Inflammatory macrophage (primary cell): ENCODE data around the gene GPRC5B.

ENCODE experiments used
- DNase-seq, 2 donors: peaks; one replicate each; pipeline ENCODE4 v3.0.0-alpha.2; 2020 to 2022

The GPRC5B gene

GRCh38 chr16:19844945-19845641 lies 39.6 kb downstream of the GPRC5B start:
- no peak for DNase-seq

GRCh38 chr16:19843371-19843770 lies 41.3 kb downstream of the GPRC5B start:
- DNase-seq = no peak

GRCh38 chr16:19842426-19843157 lies 42.1 kb downstream of the GPRC5B start:
- DNase-seq = no peak

- DNase-seq = no peak
Measured at GRCh38 chr16:19841184-19841583, 43.5 kb downstream of the GPRC5B start.

DNA sequence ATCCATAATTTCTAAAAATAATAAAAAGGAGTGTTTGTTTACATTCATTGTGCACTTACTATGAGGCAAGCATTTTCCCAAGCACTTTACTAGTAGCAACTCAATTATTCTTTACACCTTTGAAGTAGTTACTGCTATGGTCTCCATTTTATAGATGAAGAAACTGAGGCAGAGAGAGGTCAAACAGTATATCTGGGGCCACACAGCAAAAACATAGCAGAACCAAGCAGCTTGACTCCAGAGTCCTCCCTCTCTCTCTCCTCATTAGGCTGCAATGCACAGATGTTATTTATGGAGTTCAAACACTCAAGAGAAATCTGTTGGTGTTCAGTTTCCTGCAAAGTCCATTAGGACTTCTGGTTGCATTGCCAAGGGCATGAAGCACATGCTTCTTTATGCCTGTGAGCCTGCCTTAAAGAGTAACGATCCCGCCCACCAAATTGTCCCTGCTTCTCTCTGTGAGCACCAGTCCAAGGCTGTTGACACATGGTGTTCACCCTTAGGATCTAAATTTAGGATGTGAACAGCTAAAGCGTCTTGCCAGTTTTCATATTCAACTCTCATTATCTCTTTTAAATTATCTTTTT lies 44.0 kb downstream of the GPRC5B start:
- DNase-seq = no peak

DNA sequence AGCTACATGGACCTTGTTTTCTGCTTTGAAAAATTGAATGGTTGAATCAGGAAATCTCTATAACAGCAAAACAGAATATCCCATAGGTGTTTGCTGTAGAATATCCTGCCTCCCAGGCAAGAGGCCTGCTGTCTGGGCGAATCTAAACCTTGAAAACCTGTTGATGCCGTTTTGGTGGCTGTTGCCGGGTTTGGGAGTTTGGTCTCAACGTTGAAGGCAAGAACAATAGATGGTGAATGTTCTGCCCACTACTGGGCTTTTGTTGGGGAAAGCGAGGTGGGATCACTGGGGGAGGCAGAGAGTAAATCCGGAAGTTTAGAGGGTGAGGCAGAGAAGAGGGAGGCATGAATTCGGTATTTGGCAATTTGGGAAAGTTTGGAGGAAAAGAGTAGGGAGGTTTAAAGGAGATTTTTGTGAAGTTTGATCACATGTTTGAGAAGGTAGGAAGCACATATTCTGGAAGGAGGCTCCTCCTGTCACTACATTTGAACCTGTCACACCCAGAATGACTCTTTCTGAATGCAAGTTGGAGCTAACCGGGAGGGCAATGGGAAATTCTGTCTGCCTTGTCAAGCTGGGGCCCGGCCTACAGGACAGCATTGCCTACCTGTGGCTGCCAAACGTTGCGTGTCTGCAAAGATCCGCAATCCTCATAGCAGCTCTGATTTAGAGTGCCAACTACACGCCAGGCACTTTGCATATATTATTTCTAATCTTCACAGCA lies 46.5 kb downstream of the GPRC5B start:
- no peak for DNase-seq

DNA sequence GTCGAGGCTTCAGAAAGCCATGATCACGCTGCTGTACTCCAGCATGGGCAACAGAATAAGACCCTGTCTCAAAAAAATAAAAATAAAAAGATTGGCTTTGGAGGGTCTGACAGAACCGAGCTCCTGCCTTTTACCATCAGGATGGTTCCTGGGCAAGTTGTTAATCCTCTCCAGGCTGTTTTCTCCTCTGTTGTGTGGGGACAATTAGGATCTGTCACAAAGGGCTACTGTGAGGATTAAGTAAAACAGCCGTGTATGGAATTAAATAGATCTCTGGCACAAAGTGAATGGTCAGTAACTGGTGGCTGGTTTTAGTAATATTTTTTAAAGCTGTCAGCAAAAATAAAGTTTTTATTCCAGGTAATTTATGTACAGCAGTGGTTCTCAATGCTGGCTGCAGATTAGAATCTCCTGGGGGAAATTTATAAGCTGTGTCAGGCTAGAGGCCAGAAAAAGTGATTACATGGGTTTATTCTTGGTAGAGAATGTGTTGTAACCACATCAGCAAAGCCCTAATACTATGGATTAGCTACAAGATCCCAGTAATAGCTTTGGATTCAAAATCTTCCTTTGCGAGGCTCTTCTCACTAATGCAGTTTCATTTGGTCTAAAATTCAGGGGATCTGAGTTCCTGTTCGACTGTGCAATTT lies 47.2 kb downstream of the GPRC5B start:
- no peak for DNase-seq

GRCh38 chr16:19835968-19836421 lies 48.7 kb downstream of the GPRC5B start:
- no peak for DNase-seq

GRCh38 chr16:19835196-19835595 lies 49.5 kb downstream of the GPRC5B start:
- no peak for DNase-seq

GRCh38 chr16:19833581-19833980 lies 51.1 kb downstream of the GPRC5B start:
- no peak for DNase-seq

- no peak for DNase-seq
Measured at GRCh38 chr16:19833176-19833575, 51.5 kb downstream of the GPRC5B start.

GRCh38 chr16:19831678-19832077 lies 53.0 kb downstream of the GPRC5B start:
- no peak for DNase-seq

DNA sequence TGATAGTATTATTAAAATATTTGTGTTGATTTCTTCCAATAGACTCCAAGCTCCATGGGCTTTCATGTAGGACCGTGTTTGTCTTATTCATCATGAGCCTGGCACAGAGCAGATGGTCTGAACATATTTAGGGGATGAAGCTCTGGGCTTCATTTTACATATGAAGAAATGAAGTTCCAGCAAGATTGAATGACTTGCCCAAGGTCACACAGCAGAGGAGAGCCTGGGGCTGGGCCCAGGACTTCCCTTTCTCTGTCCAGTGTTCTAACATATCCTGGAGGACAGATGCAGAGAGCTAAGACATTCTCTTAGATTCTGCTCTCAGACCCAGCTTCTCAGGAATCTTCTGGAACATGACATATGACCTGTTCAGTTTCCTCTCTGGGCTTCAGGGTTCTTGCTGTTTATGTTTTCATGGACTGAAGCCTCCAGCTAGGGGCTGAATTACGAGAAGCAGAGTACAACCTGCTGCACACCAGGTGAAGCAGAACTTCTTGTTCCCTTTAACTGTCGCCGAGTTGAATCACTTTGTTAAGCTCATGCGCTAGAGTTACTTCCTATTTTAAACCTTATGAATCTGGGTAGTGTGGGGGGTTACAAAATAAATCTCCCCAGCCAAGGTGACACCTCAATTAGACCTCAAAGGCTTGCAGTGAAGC lies 53.6 kb downstream of the GPRC5B start:
- DNase-seq = no peak

- DNase-seq = no peak
Measured at GRCh38 chr16:19829844-19830692, 54.6 kb downstream of the GPRC5B start.

DNA sequence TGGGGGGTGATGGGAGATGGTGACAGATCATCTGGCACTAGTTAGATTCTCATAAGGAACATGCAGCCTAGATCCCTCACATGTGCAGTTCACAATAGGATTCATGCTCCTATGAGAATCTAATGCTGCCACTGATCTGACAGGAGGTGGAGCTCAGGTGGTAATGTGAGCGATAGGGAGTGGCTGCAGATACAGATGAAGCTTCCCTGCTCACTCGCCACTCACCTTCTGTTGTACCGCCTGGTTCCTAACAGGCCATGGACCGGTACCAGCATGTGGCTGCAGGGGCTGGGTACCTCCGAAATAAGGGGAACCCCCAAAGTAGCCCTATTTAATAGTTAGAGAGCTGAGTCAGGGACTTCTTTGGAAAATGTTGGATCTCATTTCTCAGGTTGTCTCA lies 60.4 kb downstream of the GPRC5B start:
- DNase-seq = no peak

DNA sequence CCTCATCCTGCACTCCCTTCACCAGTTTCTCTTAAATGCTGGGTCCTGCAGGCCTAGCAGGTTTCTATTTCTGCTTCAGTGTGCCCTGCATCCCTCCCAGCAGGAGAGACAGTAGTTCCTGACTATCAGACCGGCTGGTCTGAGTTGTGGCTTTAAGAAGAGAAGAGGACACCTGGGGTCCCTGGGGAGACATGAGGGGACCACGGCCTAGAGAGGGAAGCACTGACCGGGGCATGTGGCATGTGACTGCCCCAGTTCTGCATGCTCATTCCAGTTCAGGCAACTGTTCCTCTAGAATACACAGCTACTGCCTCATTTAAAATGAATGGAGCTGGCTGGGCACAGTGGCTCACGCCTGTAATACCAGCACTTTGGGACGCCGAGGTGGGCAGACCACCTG lies 61.3 kb downstream of the GPRC5B start:
- DNase-seq = no peak

GRCh38 chr16:19822533-19822932 lies 62.1 kb downstream of the GPRC5B start:
- DNase-seq = peak in 1 of 2 donors; percentile 30

GRCh38 chr16:19817875-19818274 lies 66.8 kb downstream of the GPRC5B start:
- no peak for DNase-seq

DNA sequence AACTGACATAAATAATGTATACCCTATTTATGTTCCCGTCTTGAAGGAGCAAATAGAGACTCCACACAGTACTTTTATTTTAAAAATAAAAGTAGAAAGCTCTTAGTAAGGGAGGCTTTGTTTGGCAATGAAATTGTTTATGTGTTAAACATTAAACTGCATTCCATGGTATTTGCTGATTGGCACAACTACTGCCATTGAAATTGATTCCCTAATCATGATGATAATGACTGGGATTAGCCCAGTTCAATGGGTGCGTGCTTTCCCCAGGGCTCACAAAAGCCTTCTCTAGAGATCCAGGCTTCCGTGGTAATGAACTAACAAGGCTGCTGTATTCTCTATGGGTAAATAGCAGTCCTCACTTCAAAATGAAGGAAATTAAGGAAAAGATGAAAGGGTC lies 67.5 kb downstream of the GPRC5B start:
- DNase-seq = no peak

GRCh38 chr16:19815418-19815817 lies 69.2 kb downstream of the GPRC5B start:
- no peak for DNase-seq

GRCh38 chr16:19812986-19813385 lies 71.7 kb downstream of the GPRC5B start:
- no peak for DNase-seq
